Left ventricle myocardium inferior (tissue), 1 donor: Measurements from ENCODE around the gene MAST4. TPM values are rescaled to one million over a fixed set of nuclear protein-coding genes. Genes with fewer than 3 reads are reported as not detected.

Source experiments
- DNase-seq: peaks from one replicate; pipeline ENCODE4 v3.0.0-alpha.2; 2020
- H3K27ac ChIP-seq: fragments of 200-600 bp; replicated peaks from 2 replicates; pipeline ENCODE4 v1.8.0; 2021
- H3K27me3 ChIP-seq: fragments of 200-600 bp; 2 replicates; pipeline ENCODE4 v1.8.0; 2021; ENCODE audit warnings: low read depth
- H3K36me3 ChIP-seq: fragments of 200-600 bp; 2 replicates; pipeline ENCODE4 v1.8.0; 2021
- H3K4me1 ChIP-seq: fragments of 200-600 bp; 2 replicates; pipeline ENCODE4 v1.8.0; 2021
- H3K4me3 ChIP-seq: fragments of 200-600 bp; 2 replicates; pipeline ENCODE4 v1.8.0; 2021; ENCODE audit warnings: mild to moderate bottlenecking, moderate library complexity
- H3K9me3 ChIP-seq: fragments of 200-600 bp; replicated peaks from 2 replicates; pipeline ENCODE4 v1.8.0; 2021
- intact Hi-C: fragments of 100-400 bp; cut with micrococcal nuclease; formaldehyde crosslinking; loops from one replicate; pipeline ENCODE4 v1.11.0; 2022
- total RNA-seq: library from RNA; stranded (reverse); fragmentation: NEBNext Ultra II Directional; extraction: Animal tissue kit (Norgen Biotek cat#: 25700); gene quantifications from one replicate; pipeline ENCODE4 v1.2.1, GENCODE V29; 2021
- TF ChIP-seq, protein P1 (sequence below): fragments of 200-600 bp; IDR thresholded peaks from 2 replicates; pipeline ENCODE4 v1.8.0; 2021; ENCODE audit warnings: antibody characterized with exemption, mild to moderate bottlenecking, borderline replicate concordance
- donor health status: DM: no; HTN: yes; CAD: no; lungs with severe emphysema.

Gene MAST4
- total RNA-seq, 1 donor from 2014 or later = 55.7 TPM

DNA sequence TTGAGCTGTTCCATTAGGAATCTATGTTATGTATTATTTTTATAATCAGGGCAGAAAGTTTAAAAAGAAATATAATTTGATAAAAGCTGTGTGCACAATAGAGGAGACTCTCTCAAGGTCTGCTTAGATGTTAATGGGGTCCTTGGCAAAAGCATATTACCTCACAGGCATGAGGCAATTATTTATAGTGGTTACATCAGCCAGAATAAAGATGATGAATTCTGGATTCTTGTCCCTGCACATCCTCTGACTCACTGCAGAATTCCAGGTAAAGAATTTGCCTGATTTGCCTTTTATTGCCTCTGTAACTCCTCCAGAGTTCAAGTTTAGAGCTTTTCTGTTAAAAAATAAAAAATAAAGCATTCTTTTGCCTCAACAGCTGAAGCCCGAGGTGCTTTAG lies 253.6 kb downstream of the MAST4 start:
- Histone ChIP-seq H3K4me1 (peaks cover 53% of the 10 kb centered on the region), H3K4me3 (no peak overlapping the region), H3K27me3 (no peaks in the 10 kb centered on the region), H3K27ac (no peak overlapping the region), H3K36me3 (no peaks in the 10 kb centered on the region), H3K9me3 (no peaks in the 10 kb centered on the region)
- intact Hi-C loops = no loop called here
- TF ChIP-seq, protein P1, sequence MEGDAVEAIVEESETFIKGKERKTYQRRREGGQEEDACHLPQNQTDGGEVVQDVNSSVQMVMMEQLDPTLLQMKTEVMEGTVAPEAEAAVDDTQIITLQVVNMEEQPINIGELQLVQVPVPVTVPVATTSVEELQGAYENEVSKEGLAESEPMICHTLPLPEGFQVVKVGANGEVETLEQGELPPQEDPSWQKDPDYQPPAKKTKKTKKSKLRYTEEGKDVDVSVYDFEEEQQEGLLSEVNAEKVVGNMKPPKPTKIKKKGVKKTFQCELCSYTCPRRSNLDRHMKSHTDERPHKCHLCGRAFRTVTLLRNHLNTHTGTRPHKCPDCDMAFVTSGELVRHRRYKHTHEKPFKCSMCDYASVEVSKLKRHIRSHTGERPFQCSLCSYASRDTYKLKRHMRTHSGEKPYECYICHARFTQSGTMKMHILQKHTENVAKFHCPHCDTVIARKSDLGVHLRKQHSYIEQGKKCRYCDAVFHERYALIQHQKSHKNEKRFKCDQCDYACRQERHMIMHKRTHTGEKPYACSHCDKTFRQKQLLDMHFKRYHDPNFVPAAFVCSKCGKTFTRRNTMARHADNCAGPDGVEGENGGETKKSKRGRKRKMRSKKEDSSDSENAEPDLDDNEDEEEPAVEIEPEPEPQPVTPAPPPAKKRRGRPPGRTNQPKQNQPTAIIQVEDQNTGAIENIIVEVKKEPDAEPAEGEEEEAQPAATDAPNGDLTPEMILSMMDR = no peak
- no peak for DNase-seq

DNA sequence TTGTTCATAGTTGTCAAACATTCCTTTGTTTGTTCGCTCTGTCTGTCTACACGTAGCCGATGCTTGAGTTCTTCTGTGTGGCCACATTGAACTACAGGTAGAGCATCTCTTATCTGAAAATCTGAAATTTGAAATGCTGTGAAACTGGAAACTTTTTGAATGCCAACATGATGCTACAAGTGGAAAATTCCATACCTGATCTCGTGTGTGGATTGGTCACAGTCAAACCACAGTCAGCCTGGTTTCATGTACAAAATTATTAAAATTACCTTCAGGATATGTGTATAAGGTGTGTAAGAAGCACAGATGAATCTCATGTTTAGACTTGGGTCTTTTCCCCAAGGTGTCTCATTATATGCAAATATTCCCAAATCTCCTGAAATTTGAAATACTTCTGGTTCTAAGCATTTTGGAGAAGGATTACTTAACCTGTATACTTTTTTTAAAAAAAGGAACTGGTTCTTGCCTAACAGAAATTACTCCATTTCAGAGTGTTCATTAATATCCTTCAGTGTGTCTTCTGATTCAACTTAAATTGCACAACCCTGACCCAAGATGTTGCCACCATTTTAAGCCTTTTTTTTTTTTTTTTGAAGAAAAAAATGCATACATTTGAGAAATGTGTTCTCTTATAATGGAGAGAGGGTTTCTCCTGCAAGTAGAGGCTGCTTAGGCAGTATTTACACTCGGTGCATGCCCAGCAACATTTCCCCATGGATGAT lies 254.3 kb downstream of the MAST4 start:
- Histone ChIP-seq H3K9me3 (no peaks in the 10 kb centered on the region), H3K4me3 (no peak overlapping the region), H3K4me1 (peaks cover 54% of the 10 kb centered on the region), H3K27ac (no peak overlapping the region), H3K27me3 (no peaks in the 10 kb centered on the region), H3K36me3 (no peaks in the 10 kb centered on the region)
- TF ChIP-seq, protein P1 = no peak
- no peak for DNase-seq
- intact Hi-C loops = no loop called here

DNA sequence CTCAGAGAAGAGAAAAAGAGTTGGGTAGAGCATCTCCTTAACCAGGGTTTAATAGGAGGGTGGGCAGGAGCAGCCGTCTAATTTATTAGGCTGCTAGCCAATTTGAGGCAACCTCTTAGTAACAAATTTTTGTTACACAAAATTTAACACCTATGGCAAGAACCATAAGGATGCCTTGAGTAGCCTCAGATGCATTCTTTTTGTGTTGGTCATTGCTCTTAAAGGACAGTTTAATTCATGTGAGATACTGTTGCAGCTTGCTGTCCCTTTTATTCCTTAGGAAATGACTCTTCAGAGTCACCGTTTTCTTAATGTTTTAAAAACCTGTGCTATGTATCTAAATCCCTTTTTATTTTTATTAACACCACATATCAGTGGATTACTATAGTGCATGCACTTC lies 255.1 kb downstream of the MAST4 start:
- no peak for DNase-seq
- Histone ChIP-seq H3K4me1 (peaks cover 58% of the 10 kb centered on the region), H3K36me3 (no peaks in the 10 kb centered on the region), H3K4me3 (no peak overlapping the region), H3K27me3 (no peaks in the 10 kb centered on the region), H3K27ac (no peak overlapping the region), H3K9me3 (no peaks in the 10 kb centered on the region)
- TF ChIP-seq, protein P1 = no peak
- intact Hi-C loops = no loop called here

DNA sequence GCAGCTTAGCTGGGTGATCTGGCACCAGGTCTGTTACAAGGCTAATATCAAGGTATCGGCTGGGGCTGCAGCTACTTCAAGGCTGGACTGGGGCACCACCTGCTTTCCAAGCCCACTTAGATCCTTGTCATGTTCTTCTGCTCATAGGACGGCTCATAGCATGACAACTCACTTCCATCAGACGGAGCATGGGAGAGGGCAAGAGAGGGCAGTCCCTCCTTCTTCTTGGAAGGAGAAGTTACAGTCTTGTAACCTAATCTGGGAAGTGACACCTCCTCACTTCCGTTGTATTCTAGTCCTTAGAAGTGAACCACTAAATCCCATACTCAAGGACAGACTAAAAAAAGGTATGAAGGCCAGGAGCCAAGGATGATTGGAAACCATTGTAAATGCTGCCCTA lies 258.2 kb downstream of the MAST4 start:
- intact Hi-C loops = no loop called here
- TF ChIP-seq, protein P1 = no peak

DNA sequence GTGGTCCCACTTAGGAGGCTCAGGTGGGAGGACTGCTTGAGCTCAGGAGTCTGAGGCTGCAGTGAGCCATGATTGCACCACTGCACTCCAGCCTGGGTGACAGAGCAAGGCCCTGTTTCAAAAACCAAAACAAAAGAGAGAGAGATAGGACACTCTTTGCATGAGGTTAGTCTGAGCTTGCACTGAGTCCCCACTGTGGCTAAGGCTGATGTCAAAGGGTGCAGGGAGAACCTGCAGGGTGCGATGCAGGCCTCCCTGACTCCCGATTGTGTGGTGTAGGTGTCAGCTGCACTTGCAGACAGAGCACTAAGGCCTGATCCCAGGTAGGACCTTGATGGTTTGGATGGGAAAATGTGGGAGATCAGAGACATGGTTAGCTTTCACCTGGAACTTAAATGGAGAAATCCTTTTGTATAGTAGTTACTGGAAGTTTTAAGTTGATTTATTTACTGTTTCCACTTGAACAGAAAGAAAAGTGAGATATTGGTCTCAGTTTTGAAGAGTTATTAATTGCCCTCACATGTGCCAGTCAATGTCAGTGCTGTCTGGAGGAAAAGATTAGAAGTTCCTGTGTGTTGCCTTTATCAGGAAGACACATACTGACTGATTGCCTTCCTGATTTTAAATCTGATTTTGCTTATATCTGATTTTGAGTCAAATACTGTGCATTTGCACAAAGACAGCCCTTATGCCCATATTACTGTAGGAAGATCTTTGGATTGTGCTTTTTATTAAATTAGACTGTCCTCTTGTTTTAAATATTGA lies 260.0 kb downstream of the MAST4 start:
- Histone ChIP-seq H3K36me3 (no peaks in the 10 kb centered on the region), H3K27me3 (no peaks in the 10 kb centered on the region), H3K9me3 (no peaks in the 10 kb centered on the region), H3K4me1 (peaks cover 41% of the 10 kb centered on the region), H3K4me3 (no peak overlapping the region), H3K27ac (no peak overlapping the region)
- TF ChIP-seq, protein P1 = no peak
- intact Hi-C loops = no loop called here
- no peak for DNase-seq

More for the DNA sequence above, 258.2 kb downstream of the MAST4 start:
- DNase-seq = no peak
- peaks cover 50% of the 10 kb centered on the region for H3K4me1 ChIP-seq
- no peak overlapping the region for H3K27ac ChIP-seq
- H3K4me3 ChIP-seq = no peak overlapping the region
- no peaks in the 10 kb centered on the region for H3K36me3 ChIP-seq
- H3K27me3 ChIP-seq = no peaks in the 10 kb centered on the region
- H3K9me3 ChIP-seq = no peaks in the 10 kb centered on the region
